Iris pigment epithelial cell (primary cell): ENCODE results near the gene OSR1.

Experiments used
- DNase-seq: peaks from one replicate; pipeline ENCODE4 v3.0.0-alpha.2; 2011; ENCODE audit warnings: low read depth

The OSR1 gene

DNA sequence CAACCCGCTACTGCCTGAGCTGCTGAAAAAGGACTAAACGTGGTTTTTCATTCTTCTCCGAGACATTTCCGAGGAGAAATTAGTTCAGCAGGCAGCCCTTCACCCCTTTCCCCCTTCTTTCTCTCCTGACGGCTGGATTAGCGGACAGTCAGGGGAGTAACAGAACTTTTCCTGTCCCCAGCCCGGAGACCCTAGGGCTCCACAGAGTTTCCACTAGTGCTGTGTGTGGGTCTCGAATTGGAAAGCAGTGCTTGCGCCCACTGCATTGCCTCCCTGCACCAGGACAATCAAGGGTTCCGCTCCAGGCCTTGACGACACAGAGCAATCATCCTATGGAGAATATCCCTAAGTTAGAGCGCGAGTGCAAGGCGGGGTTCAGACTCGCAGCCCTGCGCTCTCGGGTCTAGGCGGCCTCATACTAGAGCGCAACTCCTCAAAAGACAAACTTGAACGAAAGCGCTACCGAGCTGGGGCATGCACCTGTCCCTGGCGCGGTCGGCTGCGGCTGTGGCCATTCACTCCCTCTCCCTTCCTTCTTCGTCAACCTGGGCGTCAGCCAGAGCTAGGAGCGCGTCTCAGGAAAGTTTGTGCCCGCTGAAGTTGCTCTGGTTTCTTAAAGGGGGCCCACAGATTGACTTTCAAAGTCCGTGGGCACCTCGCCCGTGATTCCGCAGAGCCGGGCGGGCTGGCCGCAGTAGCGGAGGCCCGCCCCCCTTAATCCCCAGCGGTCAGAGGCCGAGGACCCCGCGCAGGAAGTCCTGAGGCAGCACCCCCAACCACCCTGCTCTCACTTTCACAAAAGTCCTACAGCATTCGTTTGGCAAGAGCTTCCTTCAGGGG lies 801 bp downstream of the OSR1 start:
- DNase-seq: peak; percentile 41

- DNase-seq: no peak
Measured at GRCh38 chr2:19356545-19357401, 1.6 kb downstream of the OSR1 start.

GRCh38 chr2:19355931-19356544 lies 2.4 kb downstream of the OSR1 start:
- DNase-seq: no peak

GRCh38 chr2:19355416-19355821 lies 3.0 kb downstream of the OSR1 start:
- DNase-seq: no peak

DNA sequence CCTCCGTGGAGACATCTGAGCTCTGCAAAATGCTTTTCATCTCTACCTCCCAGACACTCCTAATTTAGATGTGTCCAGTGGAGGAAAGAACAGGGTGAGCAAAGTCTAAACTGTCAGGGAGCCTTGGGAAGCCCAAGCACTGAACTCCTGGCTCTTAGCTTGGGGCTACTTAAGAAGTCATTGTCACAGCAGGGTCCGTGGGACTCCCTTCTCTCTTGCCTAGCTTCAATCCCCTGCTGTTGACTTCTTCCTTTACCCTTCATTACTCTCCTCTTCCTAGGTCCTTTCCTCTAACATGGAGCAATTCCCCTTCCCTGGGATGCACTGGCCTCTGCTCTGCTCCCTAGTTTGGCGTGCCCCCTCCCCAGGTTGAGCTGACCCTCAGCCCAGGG lies 3.4 kb downstream of the OSR1 start:
- no peak for DNase-seq

DNA sequence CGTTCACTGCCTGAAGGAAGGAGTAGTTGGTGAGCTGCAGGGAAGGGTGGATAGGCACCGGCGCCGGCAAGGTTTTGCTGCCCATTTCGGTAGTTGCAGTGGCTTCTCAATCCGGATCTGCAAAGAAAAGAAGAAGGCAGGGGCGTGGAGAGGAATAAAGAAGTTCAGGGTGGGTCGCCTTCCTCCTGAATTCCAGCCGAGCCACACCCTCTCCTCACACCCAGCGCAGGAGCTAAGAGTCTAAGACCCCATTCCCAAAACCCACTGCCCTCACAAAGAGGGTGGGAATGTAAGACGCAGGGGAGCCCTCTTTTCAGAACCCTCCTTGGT lies 4.7 kb downstream of the OSR1 start:
- DNase-seq: no peak

GRCh38 chr2:19352946-19353720 lies 5.3 kb downstream of the OSR1 start:
- no peak for DNase-seq

DNA sequence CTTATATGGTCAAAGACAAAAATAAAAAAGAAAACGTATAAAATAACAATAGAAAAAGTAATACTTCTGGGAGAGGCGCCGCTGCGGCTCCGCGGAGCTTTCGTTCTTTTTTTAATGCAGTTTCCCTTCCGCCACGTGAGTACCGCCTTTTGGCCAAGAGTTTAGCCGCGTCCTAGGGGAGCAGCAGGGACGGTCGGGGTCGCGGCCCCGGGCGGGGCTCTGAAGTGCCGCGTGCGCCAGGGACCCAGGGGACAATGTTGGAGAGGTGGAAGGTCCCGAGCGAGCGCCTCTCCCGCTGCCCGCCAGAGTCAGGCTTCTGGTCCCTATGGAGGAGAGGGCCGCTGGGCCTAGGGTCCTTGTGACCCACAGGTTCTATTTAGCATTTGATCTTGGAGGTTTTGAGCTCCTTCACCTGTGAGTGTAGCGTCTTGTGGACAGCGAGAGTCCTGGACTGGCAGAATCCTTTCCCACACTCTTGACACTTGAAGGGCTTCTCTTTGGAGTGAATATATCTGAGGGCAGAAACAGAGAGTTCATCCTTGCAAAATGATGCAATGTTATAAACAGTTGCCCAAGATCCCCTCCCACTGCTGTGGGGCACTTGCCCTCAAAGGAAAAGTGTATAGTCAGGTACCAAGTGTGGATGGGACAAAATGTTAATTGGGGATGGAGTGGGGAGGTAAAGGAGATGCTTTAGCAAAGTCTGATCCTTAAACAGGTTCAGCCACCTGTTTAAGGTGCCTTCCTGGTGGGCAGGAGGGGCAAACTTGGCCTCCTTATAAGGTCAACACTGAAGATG lies 6.3 kb downstream of the OSR1 start:
- no peak for DNase-seq

- no peak for DNase-seq
Measured at GRCh38 chr2:19351499-19351898, 6.9 kb downstream of the OSR1 start.

DNA sequence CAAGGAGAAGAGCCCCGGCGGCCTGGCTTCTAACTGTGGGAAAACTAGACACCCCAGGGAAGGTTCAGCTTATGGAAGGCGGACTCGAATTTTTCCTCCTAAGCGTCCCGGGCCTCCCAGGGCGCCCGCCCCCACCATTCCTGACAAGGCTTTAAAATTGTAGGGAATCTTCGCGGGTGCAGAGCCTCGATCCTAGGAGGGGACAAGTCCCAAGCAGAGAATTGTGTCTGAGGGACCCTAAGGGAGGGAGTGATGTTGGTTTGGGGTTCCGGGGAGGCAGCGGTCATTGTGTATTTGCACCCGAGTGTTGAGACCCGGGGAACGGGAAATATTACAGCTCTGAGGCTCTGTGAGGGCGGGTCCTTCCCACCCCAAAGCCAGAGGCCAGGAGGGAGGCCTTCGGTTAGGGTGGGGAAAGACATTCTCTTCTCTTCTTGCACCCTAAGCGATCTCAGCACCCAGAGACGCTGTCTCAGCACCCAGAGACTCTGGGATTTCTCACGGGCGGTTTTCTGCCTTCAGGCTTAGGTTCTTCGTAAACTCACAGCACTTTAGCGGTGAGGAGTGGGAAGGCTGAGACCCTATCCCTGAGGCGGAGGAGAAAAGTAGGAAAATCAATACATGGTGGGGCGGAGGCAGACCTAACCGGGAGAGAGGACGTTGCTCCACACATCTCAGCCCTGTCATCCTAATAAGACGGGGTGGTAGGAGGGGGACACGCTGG lies 7.6 kb downstream of the OSR1 start:
- no peak for DNase-seq

DNA sequence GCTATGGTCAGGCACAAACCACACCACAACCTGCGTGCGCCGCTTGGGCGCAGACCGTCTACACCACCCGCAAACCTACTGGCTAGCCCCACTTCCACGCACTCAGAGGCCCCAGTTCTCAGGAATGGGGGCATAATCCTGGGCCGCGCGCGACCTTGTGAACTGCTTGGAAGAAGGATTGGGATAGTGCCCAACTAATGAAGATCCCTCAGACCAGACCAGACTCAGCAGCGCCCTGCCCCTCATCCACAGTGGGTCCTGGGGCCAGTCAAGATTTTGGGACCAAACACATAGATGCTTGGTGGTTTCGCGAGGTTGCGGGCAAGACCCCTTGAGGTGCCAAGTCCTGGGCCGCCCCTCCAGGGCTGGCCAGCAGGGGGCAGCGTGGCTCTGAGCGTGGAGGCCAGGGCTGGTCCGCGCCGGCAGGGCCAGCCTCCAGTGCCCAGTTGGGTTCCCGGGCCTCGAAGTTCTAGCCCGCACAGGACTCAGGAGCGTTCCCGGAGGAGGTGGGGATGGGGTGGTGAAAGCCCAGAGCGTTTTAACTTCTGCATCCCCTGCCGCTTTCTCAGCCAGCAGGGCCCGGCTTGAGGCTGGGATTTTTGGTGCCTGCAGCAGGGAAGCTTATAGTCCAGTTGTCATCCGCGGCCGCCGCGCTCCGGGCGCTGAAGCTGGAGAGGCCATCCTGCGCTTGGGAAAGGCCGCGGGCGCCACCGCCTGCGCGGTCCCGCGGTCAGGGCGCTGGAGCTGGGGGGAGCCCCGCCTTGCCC lies 8.3 kb downstream of the OSR1 start:
- peak; percentile 65 for DNase-seq

- DNase-seq: no peak
Measured at GRCh38 chr2:19348692-19349091, 9.7 kb downstream of the OSR1 start.

DNA sequence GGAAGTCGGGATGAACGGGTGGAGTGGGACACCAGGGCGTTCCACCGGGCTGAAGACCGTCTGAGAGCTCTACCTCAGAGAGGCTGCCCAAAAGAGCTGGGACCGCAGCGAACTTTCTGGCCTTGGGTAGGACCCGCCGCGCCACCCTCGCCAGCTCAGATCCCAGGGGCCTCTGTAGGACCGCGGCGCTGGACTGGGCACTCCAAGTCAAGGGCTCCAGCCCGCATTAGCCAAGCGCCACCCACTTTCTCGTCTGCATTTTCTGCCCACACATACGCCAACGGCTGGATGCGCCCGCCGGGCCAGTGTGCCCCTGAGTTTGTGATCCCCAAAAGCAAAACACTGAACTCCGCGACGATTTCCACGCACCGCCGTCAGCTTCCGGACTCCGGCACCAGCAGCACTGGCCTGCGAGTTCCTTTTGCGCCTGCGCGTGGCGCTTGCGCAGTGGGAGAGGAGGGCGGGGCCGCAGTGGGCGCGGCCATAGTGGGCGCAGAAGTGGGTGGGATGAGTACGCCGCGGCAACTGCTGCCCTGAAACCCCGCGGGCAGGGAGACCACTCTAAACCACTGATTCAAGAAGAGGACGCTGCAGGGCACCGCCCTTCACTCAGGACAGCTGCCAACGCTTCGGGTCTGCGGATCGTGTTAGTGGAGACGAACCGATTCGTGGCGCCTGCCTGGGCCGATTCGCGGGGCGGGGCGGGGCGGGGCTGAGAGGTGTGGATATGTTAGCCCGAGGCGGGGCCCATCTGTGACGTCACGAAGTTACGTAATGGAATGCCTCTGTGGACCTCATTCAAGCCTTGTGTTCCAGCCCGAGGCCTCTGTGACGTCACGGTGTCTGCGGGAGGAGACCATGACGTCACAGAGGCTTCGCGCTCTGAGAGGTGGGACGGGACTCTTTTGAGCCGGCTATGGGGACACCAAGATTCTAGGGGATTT lies 10.5 kb downstream of the OSR1 start:
- DNase-seq: peak; percentile 98

DNA sequence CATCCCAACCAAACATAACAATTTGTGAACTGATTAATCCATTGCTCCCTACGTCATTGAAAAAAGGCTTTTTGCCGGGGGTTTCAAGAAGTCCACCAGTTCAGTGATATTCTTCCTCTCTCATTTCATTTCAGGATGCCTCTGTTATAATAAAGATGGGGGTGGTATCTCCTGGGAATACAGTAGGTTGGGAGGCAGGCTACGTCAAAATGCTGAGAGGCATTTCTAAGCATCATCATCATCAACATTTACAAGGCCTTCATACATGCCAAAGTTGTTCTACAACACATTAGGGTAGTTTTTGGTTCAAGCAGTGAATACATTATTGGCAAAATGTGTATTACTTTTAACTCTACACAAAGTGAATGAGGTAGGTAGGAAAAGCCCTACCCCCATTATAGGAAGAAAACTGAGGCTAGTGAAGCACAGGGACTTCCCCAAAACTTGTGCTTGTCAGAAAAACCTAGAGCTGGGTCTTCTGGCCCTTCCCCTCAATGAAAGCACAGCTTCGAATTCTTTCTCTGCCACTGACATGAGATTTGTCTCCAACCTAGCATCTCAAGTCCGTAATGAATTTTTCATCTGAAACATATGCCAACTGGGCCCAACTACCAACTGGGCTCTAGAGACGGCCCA lies 11.3 kb downstream of the OSR1 start:
- no peak for DNase-seq

GRCh38 chr2:19337742-19338141 lies 20.7 kb downstream of the OSR1 start:
- DNase-seq: no peak

DNA sequence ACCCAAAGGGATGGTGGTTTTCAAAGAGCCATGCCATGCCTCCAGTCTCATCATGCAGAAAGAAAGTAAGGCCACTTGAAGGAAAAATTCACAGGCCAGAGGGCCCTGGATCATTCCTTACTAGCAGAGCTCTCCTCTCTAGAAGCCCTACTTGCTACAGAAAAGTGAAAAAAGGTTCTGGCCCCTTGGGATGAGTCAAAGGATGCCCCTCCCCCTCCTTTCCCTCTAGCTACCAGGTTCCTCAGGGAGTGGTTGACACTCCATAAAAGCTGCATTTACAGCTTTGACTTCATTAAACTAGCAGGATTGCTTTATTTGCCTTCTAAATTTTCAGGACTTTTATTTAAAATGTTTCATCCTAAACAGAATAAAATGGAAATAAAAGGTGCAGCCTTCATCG lies 21.2 kb downstream of the OSR1 start:
- no peak for DNase-seq

- DNase-seq: no peak
Measured at GRCh38 chr2:19336781-19337180, 21.6 kb downstream of the OSR1 start.

GRCh38 chr2:19332503-19332902 lies 25.9 kb downstream of the OSR1 start:
- DNase-seq: no peak
